ENCODE data around the gene HPS4.

- TF ChIP-seq POLR2A (IDR thresholded peaks at IDR 0.05) (no peak), CTCF (IDR thresholded peaks at IDR 0.05) (no peak)
Measured at GRCh38 chr22:26460202-26460601, 23.4 kb downstream of the HPS4 start.

Measured in Peyer's patch (tissue), 4 donors.